ENCODE data around the gene BPNT1.
"Not testable (repeated sequence)": the region's sequence is repeated elsewhere in the genome, so short reads cannot be mapped to it uniquely, and the experiment has no call there.

BPNT1 gene, protein sequence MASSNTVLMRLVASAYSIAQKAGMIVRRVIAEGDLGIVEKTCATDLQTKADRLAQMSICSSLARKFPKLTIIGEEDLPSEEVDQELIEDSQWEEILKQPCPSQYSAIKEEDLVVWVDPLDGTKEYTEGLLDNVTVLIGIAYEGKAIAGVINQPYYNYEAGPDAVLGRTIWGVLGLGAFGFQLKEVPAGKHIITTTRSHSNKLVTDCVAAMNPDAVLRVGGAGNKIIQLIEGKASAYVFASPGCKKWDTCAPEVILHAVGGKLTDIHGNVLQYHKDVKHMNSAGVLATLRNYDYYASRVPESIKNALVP

DNA sequence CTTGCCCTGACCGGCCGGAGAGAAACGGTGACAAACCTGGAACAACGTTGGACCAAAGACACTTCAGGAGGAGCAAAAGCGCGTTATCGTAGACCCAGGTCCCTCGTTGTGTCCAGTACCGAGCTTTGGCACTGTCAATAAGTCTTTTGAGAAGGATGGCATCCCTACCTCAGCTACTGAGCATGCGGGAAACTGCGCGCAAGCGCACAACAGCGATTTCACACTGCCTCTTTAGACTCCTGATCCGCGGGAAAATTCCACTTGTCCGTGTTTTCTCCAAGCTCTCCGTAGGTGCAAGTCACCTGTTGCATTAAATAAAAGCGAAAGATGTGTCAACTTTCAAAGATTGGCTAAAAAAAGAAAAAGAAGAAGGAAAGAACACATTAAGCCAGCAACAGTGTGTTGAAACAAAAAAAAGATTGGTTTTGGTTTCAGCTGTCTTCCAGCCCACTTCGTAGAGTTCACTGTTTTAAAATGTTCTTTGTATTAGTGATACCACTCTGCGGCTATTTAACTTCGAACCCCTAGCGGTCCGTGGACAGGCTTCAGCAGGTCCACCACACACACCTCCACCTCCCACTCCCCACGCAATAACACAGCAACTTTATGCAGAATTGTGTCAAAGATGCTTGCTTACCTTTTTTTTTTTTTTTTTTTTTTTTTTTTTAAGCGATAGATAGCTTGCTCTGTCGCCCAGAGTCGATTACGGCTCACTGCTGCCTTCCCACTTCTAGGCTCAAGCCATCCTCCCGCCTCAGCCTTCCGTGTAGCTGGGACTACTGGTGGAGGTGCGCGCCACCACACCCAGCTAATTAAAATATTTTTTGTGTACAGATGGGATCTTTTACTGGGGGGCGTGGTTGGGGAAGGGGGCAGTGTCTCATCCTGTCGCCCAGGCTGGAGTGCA is at the start of gene BPNT1:
BPNT1 (minus strand) TSS at position 139 of the 907 bp plus-strand sequence. CDS start 9,942 bp downstream, outside the sequence.
- DNase-seq, result peak; percentile 98

DNA sequence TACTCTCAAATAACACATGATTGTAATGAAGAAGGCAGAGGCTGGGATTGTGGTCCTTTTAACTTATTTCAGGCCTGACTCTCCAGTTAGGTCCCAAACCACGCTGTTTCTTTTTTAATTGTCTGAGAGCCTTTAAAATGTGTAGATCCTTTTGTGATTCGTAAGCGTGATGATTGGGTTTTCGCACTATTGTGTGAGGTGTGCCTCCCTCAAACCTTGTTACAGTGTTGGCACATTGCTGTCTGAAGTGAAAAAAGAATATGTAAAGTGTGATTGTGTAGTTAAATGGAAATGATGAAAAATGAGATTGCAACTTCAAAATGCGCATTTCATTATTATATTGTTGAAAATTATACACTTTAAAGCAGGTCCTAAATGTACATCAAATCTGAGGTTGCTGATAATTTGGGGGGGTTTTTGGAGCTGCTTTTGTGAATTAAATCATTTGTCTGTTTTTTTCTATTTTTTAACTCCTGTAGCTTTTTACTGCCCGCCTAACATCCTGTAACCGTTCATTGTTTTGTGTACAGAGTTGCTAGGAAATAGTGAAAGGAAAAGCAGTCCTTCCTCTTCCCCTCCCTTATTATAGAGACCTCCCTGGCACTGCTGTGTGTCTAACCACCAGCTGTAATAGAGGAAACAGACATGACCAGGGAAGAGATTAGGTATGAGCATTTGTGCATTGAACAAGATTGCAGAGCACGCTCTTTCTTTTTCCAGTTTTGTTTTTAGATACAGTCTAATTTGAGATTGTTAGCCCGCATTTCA is 47.6 kb upstream of the BPNT1 start:
- no peak for DNase-seq

DNA sequence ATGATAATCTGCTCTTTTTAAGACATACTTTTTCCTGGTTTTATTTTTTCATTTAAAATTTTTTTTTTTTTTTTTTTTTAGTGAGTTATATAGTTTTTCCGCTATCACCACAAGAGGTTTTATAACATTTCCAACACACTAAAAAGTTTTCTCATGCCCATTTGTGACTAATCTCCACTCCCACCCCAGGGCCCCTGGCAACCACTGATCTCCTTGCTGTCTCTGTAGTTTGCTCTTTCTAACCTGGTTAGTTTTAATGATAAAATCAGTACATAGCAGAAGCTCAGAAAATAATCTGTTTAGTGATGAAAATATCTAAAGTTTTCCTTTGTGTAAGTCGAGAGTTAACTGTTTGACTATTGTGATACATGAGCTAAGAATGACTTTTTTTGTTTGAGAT is 46.2 kb upstream of the BPNT1 start:
- no peak for DNase-seq

DNA sequence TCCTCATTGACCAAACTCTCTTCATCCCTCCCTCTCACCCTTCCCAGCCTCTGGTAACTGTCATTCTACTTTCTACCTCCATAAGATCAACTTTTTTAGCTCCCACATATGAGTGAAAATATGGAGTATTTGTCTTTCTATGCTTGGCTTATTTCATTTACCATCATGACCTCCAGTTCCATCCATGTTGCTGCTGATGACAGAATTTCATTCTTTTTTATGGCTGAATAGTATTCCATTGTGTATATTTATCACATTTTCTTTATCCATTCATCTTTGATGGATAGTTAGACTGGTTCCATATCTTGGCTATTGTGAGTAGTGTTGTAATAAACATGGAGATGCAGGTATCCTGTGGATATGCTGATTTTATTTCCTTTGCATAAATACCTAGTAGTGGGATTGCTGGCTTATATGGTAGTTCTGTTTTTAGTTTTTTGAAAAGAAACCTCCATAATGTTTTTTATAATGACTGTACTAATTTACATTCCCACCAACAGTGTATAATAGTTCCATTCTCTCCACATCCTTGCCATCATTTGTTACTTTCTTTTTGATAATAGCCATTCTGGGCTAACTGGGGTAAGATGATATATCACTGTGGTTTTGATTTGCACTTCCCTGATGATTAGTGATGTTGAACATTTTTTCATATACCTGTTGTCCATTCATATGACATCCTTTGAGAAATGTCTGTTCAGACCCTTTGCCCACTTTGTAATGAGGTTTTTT is 40.1 kb upstream of the BPNT1 start:
- DNase-seq, result no peak

DNA sequence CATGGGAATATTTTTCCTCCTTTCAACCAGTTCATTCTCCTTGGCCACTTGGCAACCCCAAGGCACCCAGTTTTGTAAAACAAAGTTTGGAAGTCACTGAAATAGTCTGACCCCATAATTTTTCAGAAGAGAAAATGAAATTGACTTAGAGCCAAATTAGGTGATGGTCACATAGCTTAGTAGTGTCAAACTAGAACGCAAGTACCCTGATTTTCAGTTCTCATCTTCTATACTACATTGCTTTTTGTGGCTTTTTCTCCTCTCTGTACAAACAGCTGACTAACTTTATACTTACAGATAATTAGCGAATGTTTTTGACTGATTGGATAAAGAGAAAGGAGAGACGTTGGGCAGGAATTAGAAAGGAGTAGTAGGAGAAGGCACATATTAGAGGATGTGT is 37.5 kb upstream of the BPNT1 start:
- no peak for DNase-seq

DNA sequence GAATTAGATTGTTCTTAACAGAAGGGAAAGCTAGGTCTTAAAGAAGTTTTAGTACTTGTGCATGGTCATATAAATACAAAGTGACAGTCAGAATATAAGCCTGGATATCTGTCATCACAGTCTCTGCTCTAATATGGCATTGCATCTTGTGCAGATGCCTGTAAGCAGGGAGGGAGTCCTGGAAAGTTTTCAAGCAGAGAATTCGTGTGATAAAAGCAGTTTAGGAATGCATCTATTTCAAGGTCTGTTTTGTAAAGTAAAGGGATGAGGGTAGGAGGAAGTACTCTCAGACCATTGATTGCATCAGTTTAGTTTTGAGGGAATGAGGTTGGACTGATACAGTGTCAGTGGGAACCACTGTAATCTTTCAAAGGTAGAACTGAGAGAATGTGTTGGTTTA is 35.0 kb upstream of the BPNT1 start:
- no peak for DNase-seq

DNA sequence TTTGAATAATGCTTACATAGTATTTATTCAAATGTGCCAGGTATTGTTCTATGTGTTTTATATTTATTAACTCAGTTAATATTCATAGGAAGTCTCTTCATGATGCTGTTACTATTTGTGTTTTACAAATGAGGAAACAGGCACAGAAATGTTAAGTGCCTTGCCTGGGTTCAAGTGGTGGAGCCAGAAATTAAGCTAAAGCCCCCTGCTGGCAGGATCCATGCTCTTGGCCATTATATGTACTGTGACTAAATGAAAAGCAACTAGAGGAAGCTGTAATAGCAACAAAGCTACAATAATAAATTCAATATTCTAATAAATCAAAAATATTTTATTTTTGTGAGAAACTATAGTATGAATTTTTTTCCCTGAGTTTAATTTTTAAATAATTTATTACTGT is 34.3 kb upstream of the BPNT1 start:
- peak; percentile 7 for DNase-seq

DNA sequence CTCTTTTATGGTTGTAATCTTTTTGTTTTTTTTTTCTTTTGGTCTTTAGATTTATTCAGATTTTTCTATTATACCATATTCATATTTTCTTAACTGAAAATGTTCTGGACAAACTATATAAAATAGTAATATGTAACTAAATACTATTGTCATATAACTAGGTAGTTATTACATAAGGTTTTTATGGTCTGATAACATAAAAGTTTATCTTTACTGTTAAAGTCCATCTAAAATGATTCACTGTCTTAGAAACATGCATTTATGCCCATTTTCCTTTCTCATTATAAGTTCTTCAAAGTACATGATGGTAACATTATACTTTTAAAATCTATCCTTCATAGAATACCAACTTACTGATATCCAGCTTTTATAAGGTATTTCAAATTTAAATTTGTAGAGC is 33.5 kb upstream of the BPNT1 start:
- DNase-seq, result no peak

DNA sequence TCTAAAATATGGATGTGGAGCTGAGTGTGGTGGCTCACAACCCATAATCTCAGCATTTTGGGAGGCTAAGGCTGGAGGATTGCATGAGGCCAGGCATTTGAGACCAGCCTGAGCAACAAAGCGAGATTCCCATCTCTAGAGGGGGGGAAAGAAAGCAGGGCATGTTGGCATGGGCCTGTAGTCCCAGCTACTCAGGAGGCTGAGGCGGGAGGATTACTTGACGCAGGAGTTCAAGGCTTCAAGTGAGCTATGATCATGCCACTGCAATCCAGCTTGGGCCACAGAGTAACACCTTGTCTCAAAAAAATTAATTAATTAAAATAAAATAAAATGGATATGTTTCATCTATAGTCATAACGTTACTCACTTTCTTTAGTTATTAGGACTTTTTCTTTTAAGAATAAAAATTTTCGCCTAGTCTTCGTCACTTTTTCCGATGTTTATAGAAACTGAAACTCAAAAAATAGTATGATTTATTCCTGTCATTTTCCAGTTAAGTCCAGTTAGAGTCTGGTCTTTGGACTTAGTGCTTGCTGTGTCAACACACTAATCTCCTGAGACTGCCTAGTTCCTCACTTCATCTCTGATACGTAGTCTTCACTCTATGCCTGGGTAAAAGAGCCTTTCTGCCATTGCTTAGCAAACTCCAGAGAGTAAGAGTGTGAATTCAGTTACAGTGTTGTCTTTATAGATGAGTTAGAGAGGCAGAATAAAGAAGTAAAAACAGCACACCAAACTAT is 32.4 kb upstream of the BPNT1 start:
- DNase-seq, result no peak

DNA sequence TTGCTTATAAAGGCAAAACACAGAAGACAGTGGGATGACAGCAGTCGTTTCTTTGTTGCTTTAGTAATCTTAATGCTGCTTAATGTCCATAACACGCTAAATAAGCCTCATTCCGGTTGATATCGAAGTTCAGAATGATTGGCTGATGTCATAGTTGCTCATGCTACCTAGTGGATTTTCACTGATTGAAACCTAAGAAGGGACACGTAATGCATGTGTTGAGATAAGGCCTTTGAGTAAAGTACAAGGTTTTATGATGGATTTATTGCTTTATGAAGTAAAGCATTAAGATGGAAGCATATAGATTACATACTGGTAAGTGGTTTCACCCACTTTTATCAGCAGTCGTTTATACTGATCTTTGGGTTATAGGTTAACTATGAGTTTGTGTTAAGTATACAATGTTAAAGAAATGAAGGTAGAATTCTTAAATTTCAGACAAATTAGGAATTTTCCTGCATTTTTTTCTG is 29.5 kb upstream of the BPNT1 start:
- DNase-seq, result no peak

DNA sequence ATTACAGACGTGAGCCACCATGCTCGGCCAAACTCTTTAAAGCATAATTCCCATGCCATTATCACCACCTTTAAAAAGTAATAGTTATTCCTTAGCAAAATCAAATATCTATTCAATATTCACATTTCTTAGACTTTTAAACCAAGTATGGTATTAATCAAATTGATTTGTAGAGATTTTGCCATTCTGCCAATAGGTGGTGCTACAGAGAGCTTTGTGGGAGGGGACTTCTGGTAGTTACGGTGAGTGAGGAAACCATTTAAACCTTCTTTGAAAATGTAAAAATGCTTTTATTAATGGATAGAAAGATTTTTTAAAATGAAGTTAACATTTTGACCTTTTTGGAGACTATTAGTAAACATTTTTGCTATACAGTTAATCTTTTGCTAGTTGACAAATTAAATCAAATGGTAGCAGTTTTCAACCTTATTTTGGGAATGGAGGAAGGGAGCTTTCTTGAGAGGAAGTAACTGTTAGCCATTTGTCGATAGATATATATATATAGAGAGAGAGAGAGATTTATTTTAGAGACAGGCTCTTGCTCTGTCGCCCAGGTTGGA is 23.6 kb upstream of the BPNT1 start:
- peak; percentile 15 for DNase-seq

DNA sequence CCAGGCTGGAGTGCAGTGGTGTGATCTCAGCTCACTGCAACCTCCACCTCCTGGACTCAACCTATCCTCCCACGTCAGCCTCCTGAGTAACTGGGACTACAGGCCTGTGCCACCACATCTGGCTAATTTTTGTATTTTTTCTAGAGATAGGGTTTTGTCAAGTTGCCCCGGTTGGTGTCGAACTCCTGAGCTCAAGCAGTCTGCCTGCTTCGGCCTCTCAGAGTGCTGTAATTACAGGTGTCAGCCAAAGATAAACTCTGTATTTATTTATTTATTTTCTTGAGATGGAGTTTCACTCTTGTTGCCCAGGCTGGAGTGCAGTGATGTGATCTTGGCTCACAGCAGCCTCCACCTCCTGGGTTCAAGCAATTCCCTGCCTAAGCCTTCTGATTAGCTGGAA is 23.0 kb upstream of the BPNT1 start:
- DNase-seq, result not testable (repeated sequence)

DNA sequence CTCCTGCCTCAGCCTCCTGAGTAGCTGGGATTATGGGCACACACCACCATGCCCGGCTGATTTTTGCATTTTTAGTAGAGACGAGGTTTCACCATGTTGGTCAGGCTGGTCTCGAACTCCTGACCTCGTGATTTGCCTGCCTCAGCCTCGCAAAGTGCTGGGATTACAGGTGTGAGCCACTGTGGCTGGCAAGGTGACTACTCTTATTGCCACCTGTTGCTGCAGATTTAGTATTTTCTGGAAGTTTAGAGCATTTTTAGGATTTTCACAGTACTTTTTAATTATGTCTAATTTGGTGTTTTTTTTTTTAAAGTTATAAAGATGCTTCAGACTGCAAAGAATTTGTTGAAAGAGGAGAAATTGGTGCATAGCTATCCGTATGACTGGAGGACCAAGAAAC is 20.9 kb upstream of the BPNT1 start:
- DNase-seq, result not testable (repeated sequence)

DNA sequence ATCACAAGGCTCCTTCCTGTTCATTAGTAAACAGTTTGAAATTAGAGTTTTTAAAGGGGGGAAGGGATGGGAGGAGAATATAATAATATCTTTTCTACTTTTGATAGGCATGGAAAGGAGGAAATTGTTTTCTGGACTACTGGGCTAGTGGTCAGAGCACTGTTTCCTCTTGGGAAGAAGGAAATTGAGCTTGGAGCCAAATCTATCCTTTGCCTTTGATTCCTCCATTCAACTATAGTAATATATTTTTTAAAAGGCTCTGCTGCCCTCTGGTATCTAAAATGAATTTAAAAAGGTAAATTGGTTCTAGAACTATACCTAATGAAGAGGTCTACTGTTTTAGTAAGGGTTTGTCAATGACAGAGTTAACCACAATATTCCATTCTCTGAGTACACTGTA is 10.2 kb upstream of the BPNT1 start:
- no peak for DNase-seq

DNA sequence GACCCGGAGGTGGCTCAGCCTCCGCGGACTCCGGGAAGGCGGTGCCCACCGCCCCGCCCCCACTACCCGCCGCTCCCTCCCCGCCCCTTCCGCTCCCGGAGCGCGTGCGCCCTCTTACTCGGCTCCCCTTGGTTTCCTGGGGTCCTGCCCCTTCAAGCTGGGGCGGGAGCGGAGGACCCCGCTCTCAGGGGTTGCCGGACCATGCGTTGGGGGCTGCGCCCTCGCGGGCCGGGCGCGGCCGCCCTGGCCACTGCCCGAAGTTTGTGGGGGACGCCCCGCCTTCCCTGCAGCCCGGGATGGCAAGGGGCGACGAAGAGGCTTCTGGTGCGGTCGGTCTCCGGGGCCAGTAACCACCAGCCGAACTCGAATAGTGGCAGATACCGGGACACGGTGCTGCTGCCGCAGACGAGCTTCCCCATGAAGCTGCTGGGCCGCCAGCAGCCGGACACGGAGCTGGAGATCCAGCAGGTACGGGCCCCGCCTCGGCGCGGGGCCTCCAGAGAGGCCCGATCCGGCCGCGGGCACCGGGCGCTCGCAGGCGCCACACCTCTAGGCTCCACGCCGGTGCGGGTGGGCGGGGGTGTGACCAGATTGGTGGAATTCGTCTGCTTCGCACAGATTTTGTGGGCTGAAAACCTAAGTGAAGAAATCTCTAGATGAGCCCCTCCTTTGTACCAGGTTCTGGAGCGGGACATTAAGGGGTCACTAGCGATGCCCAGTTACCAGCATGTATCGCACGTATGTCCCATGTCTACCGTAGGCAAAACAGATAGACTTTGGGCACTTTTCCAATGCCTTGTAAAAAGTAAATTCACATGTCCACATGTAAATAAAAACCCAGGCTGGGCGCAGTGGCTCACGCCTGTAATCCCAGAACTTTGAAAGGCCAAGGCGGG is 4.7 kb upstream of the BPNT1 start, which contains the start of gene IARS2:
IARS2 (plus strand) TSS at position 117 of the 896 bp plus-strand sequence; CDS start at position 202, 85 bp downstream.
- DNase-seq, result peak; percentile 94

DNA sequence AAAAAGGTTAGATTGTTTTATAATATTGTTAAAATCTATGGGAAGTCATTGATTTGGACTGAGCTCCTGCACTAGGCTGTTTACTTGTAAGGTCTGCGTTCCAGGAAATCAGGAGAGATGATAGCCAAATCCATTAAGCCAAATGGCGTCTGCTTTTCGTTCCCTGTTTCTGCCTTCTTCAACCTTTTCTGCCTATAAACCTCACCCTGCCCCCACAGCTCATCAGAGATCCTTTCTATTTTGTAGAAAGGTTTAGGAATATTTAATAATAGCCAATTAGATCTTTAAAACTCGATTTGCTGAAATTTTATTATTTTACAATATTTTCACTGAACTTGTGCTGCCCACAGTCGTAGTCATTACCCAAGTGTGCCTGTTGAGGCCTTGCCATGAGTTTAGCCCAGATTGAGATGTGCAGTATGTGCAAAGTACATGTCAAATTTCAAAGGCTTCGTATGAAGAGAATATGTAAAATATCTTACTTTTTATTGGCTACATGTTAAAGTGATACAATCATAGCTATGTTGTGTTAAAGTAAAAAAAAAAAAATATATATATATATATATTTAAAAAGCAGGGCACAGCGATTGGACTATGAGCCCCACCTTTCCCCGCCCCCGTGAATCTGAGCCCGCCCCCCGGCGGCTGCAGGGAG is 3.9 kb upstream of the BPNT1 start:
- no peak for DNase-seq

DNA sequence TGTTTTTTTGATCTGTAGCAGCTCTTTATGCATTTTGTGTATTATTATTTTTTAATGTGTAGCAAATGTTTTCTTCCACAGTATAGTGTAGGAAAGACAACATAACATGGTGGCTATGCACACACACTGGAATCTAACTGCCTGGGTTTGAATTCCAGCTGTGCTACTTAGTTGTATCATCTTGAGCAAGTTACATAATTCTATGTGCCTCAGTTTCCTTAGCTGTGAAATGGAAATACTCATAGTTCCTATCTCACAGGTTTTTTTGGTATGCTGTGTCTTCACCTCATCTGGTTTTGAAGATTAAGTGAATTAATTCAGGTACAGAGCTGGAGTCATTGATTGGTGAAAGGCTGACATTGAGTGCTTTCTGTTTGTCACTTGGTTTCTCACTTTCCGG is 3.1 kb upstream of the BPNT1 start:
- DNase-seq, result no peak

DNA sequence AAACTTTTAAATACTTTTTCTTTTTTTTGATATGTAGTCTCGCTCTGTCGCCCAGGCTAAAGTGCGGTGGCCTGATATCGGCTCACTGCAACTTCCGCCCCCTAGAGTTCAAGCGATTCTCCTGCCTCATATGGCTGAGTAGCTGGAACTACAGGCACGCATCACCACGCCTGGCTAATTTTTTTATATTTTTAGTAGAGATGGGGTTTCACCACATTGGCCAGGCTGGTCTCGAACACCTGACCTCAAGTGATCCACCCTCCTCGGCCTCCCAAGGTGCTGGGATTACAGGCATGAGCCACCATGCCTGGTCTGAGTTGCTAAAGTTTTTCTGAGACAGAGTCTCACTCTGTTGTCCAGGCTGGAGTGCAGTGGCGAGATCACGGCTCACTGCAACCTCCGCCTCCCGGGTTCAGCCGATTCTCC is 3.3 kb downstream of the BPNT1 start:
- DNase-seq, result not testable (repeated sequence)

DNA sequence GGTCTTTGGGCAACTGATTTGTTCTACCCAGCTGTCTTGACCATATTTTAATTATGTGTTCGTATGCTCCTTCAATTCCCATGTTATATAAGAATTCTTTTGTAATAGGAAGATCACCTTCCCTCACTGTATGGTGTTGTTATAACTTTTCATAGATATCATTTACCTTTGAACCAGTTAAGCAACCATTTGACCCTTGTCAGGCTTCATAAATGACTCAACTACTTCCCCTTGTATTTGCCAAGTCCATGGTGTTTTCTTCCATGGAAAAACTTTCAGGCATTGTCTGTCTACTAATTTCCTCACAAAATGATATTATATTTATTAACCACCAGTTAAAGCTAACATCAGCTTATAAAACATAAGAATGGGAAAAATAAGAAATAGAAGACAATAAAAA is 5.1 kb downstream of the BPNT1 start:
- DNase-seq, result no peak

DNA sequence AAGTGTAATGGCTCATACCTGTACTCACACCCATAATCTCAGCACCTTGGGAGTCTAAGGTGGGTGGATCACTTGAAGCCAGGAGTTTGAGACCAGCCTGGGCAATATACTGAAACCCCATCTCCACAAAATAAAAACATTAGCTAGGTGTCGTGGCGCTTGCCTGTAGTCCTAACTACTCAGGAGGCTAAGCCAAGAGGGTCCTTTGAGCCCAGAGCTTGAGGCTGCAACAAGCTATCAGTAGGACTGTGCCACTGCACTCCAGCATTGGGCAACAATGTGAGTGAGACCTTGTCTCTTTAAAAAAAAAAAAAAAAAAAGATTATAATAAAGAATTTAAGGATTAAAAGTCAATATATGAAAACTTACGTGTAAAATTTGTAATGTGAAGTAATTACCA is 11.7 kb downstream of the BPNT1 start:
- DNase-seq, result no peak
